Prostate gland (tissue), 2 donors: ENCODE data around the gene EPB41L2.

Source experiments
- POLR2A ChIP-seq: fragments of 450-650 bp; IDR thresholded peaks from one replicate; pipeline ENCODE4 v1.6.1; 2016; ENCODE audit warnings: antibody characterized with exemption, mild to moderate bottlenecking
- POLR2AphosphoS5 ChIP-seq: sonication (generic); formaldehyde crosslinking; IDR thresholded peaks from one replicate; pipeline ENCODE4 v1.6.1; 2017; ENCODE audit warnings: antibody characterized with exemption
- TF ChIP-seq, protein P1 (sequence below), 4 experiments: fragments of 200-600 bp in 2 of 4; fragments of 450-650 bp in 2 of 4; sonication (generic) in 2 of 4; IDR thresholded peaks; 1 replicate in 3 of 4; 2 replicates in 1 of 4; pipeline ENCODE4 v1.5.1; 2016 to 2019; ENCODE audit warnings: antibody characterized with exemption in 4 of 4, mild to moderate bottlenecking in 2 of 4, moderate library complexity in 2 of 4

DNA sequence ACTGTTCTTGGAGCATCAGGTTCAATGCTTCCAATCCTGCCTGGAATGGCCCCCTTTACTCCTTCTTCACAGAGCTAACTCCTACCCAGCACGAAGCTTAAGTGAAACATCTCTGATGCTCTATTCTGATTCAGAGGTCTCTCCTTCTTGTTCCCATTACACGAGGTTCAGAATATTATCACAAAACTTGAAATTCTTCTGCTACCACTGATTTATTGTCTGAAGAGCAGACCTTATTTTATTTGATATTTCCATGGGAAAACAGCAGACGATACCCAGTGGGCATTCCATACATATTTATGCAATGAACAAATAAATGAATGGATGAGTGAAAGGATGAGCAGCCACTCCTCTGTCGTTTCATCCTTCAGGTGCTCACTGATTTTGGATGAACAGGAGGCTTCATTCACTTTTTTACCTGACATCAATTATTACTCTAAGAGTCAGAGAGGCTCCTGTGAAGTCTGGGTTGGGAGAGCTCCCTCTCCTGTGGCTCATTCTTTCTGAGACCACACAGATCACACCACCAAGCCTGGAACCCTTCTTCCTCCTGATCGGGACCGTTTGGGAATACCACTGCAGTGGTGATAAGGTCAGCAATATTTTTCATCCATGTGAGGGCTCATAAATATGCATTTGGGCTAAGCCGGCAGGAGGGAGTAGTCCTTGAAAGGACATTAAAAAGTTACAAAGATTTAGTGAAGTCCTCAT lies 210.0 kb downstream of the EPB41L2 start:
- TF ChIP-seq, protein P1, sequence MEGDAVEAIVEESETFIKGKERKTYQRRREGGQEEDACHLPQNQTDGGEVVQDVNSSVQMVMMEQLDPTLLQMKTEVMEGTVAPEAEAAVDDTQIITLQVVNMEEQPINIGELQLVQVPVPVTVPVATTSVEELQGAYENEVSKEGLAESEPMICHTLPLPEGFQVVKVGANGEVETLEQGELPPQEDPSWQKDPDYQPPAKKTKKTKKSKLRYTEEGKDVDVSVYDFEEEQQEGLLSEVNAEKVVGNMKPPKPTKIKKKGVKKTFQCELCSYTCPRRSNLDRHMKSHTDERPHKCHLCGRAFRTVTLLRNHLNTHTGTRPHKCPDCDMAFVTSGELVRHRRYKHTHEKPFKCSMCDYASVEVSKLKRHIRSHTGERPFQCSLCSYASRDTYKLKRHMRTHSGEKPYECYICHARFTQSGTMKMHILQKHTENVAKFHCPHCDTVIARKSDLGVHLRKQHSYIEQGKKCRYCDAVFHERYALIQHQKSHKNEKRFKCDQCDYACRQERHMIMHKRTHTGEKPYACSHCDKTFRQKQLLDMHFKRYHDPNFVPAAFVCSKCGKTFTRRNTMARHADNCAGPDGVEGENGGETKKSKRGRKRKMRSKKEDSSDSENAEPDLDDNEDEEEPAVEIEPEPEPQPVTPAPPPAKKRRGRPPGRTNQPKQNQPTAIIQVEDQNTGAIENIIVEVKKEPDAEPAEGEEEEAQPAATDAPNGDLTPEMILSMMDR (IDR thresholded peaks at IDR 0.05), result no peak
- TF ChIP-seq POLR2AphosphoS5 (no peak), POLR2A (no peak)
